Measurements from ENCODE around the gene PDLIM7.
"Not testable (repeated sequence)": the region's sequence is repeated elsewhere in the genome, so short reads cannot be mapped to it uniquely, and the experiment has no call there.

DNA sequence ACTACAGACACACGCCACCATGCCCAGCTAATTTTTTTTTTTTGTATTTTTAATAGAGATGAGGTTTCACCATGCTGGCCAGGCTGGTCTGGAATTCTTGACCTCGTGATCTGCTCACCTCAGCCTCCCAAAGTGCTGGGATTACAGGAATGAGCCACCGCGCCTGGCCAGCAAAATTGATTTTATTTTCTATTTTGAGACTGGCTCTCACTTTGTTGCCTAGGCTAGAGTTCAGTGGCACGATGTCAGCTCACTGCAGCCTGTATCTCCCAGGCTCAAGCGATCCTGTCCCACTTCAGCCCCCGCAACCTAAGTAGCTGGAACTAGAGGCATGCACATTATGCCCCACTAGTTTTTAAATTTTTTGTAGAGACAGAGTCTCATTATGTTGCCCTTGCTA is 37.0 kb upstream of the PDLIM7 start:
- TF ChIP-seq, protein P1, sequence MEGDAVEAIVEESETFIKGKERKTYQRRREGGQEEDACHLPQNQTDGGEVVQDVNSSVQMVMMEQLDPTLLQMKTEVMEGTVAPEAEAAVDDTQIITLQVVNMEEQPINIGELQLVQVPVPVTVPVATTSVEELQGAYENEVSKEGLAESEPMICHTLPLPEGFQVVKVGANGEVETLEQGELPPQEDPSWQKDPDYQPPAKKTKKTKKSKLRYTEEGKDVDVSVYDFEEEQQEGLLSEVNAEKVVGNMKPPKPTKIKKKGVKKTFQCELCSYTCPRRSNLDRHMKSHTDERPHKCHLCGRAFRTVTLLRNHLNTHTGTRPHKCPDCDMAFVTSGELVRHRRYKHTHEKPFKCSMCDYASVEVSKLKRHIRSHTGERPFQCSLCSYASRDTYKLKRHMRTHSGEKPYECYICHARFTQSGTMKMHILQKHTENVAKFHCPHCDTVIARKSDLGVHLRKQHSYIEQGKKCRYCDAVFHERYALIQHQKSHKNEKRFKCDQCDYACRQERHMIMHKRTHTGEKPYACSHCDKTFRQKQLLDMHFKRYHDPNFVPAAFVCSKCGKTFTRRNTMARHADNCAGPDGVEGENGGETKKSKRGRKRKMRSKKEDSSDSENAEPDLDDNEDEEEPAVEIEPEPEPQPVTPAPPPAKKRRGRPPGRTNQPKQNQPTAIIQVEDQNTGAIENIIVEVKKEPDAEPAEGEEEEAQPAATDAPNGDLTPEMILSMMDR (IDR thresholded peaks at IDR 0.05; ENCODE audit: insufficient read depth, low read length), result not testable (repeated sequence)
- TF ChIP-seq GABPA (IDR thresholded peaks at IDR 0.05; ENCODE audit: low read depth), result not testable (repeated sequence)

All from HL-60 (cell line).